ENCODE measurements around the gene SREK1IP1.

SREK1IP1 gene

DNA sequence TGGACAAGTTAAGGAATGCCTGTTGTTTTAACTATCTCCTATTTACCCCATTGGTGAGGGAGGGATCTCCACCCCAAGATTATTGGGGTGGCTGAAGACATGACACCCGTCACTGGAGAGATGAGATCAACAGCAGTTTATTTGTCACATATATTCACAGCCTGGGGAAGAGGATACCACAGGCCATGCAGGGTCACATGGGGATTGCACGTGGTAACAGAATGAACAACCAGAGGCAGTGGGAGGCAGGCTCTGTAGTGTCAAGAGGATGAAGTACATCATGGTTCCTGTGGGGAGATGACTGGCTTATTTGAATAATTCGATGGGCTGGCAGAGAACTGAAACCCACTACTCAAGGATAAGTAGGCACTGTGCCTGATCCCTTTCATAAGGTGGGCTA lies 96.8 kb downstream of the SREK1IP1 start (continued):
- no peak for TF ChIP-seq SETDB1 (IDR thresholded peaks at IDR 0.05; ENCODE audit: insufficient read length, low read length)
- TF ChIP-seq, protein P1, sequence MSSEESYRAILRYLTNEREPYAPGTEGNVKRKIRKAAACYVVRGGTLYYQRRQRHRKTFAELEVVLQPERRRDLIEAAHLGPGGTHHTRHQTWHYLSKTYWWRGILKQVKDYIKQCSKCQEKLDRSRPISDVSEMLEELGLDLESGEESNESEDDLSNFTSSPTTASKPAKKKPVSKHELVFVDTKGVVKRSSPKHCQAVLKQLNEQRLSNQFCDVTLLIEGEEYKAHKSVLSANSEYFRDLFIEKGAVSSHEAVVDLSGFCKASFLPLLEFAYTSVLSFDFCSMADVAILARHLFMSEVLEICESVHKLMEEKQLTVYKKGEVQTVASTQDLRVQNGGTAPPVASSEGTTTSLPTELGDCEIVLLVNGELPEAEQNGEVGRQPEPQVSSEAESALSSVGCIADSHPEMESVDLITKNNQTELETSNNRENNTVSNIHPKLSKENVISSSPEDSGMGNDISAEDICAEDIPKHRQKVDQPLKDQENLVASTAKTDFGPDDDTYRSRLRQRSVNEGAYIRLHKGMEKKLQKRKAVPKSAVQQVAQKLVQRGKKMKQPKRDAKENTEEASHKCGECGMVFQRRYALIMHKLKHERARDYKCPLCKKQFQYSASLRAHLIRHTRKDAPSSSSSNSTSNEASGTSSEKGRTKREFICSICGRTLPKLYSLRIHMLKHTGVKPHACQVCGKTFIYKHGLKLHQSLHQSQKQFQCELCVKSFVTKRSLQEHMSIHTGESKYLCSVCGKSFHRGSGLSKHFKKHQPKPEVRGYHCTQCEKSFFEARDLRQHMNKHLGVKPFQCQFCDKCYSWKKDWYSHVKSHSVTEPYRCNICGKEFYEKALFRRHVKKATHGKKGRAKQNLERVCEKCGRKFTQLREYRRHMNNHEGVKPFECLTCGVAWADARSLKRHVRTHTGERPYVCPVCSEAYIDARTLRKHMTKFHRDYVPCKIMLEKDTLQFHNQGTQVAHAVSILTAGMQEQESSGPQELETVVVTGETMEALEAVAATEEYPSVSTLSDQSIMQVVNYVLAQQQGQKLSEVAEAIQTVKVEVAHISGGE (tag by site-specific recombination; conservative IDR thresholded peaks at IDR 0.05; ENCODE audit: low read depth) = no peak
- TF ChIP-seq, protein P2, sequence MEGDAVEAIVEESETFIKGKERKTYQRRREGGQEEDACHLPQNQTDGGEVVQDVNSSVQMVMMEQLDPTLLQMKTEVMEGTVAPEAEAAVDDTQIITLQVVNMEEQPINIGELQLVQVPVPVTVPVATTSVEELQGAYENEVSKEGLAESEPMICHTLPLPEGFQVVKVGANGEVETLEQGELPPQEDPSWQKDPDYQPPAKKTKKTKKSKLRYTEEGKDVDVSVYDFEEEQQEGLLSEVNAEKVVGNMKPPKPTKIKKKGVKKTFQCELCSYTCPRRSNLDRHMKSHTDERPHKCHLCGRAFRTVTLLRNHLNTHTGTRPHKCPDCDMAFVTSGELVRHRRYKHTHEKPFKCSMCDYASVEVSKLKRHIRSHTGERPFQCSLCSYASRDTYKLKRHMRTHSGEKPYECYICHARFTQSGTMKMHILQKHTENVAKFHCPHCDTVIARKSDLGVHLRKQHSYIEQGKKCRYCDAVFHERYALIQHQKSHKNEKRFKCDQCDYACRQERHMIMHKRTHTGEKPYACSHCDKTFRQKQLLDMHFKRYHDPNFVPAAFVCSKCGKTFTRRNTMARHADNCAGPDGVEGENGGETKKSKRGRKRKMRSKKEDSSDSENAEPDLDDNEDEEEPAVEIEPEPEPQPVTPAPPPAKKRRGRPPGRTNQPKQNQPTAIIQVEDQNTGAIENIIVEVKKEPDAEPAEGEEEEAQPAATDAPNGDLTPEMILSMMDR (tag by site-specific recombination; IDR thresholded peaks at IDR 0.05) = no peak

DNA sequence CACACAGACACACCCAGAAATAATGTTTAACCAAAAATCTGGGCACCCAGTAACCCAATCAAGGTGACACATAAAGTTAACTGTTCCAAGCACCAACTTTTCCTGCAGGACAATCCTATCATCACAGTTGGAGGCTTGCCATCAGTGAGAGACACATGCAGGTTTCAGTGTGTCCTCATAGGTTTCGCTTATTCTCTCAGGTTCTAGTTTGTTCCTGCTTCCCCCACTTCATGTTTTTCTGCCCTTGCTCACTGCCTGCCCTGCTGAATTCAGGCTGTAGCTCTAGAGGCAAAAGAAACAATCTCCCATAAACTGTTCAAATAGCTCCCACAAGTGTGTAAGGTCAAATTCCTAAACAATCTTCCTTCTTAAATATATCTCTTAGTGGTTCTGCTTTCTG lies 98.2 kb downstream of the SREK1IP1 start:
- no peak overlapping the region for H3K4me3 ChIP-seq (ENCODE audit: low read depth, low read length)
- CTCF ChIA-PET = interaction anchor here (0.9 to 1.0 kb wide), 2 partner anchors 11 to 12 kb away, joined by 3 read pairs; no protein-coding TSS in a partner anchor

More for the DNA sequence above, 98.2 kb downstream of the SREK1IP1 start:
- no peak for TF ChIP-seq ZFP69B (tag by site-specific recombination; IDR thresholded peaks at IDR 0.05)
- no peak for TF ChIP-seq GLI4 (tag by site-specific recombination; IDR thresholded peaks at IDR 0.05)
- TF ChIP-seq ZNF19 (tag by site-specific recombination; IDR thresholded peaks at IDR 0.05; ENCODE audit: low read depth) = no peak
- no peak for TF ChIP-seq ZNF202 (tag by site-specific recombination; IDR thresholded peaks at IDR 0.05; ENCODE audit: borderline replicate concordance)
- no peak for TF ChIP-seq ZNF16 (tag by site-specific recombination; IDR thresholded peaks at IDR 0.05; ENCODE audit: low read depth)
- Histone ChIP-seq H3K4me1 (ENCODE audit: control insufficient read depth, insufficient read depth, low read length) (no peaks in the 10 kb centered on the region), H3K36me3 (ENCODE audit: control insufficient read depth in 2 of 2, insufficient read depth in 1 of 2, low read length in 2 of 2) (no peaks in the 10 kb centered on the region), H3K9me3 (ENCODE audit: control insufficient read depth, insufficient read depth, low read depth, low read length) (no peaks in the 10 kb centered on the region), H3K27ac (ENCODE audit: extremely low read depth, low read depth, low read length) (no peak overlapping the region)
- POLR2A ChIA-PET = no interaction called here
